GM18951 (cell line): Measurements from ENCODE around the gene GLCCI1.
"Not testable (repeated sequence)": the region's sequence is repeated elsewhere in the genome, so short reads cannot be mapped to it uniquely, and the experiment has no call there.

Experiments used
- POLR2A ChIP-seq: IDR thresholded peaks from 4 replicates; pipeline ENCODE4 v1.6.1; 2011; ENCODE audit warnings: mild to moderate bottlenecking; ENCODE audit not compliant: insufficient read length, insufficient read depth; ENCODE audit errors: extremely low read depth
- in situ Hi-C: fragments of 300-500 bp; cut with MboI; formaldehyde crosslinking; loops from one replicate; pipeline ENCODE4 v1.12.0; 2022; ENCODE audit warnings: low sequenced_read_pairs, mixed read lengths, inconsistent platforms; ENCODE audit not compliant: unreplicated experiment

GLCCI1 gene

GRCh38 chr7:7989133-7989532 lies 20.5 kb downstream of the GLCCI1 start:
- in situ Hi-C loops = no loop called here
- no peak for TF ChIP-seq POLR2A

DNA sequence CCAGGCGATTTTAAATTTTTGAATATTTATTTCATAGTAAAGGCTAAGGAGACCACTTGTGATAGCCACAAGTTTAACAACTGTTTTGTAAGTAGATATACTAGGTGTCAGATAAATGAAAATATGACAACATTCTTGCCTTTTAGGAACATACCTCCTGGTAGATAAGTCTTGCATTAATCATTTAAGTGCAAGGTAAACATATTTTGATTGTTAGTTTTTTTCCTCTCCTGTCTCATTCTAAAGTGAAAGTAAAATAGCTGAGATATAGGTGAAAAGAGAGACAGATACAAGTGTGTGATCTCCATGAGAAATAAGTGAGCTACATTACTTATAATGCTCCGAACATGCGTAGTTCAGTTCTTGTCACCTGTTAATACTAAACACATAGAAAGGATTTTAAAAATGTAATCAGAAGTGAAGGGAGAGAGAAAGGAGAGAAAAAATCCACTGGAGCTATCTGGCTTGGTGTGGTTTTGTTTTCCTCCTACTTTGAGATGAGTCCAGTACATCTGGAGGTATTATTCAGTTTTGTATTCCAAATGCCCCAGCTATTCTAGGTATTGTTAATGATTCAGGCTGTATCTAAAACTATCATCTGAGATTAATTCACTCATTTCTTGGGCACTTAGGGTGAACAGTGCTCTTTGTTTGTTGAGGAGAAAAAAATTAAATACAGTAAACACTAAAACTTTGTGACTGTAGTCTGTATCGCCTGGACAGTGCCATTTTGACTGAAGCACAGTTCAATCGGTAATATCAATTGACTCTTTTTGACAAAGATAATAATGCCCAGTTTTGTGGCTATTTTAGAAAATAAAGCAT lies 21.2 kb downstream of the GLCCI1 start:
- no peak for TF ChIP-seq POLR2A
- in situ Hi-C loops = no loop called here

- in situ Hi-C loops = no loop called here
These were observed 21.8 kb downstream of the GLCCI1 start for GRCh38 chr7:7990441-7990761.

GRCh38 chr7:7992506-7992905 lies 23.9 kb downstream of the GLCCI1 start:
- no peak for TF ChIP-seq POLR2A
- in situ Hi-C loops = no loop called here

More at GRCh38 chr7:7990441-7990761, 21.8 kb downstream of the GLCCI1 start:
- TF ChIP-seq POLR2A = no peak

GRCh38 chr7:7995348-7995747 lies 26.8 kb downstream of the GLCCI1 start:
- in situ Hi-C loops = not testable (repeated sequence)

DNA sequence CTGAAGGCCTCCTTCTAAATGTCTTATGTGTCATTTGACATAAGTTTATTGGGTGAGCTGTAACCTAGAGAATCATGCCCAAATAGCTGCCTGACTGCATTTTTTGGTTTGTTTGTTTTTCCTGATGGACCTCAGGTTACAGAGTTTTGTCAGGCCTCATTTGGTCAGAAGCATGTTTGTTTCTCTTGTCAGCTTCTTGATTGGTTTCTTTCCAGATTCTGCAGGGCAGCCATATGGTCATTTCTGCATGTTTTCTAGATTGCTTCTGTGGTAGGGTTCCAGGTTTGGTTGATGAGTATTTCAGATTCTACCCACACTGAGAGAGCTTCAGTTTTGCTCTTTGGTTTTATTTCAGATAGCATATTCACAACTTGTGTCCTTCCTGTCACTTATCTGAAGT lies 28.0 kb downstream of the GLCCI1 start:
- in situ Hi-C loops = no loop called here
- TF ChIP-seq POLR2A = no peak

- no peak for TF ChIP-seq POLR2A
- in situ Hi-C loops = no loop called here
These were observed 31.8 kb downstream of the GLCCI1 start for GRCh38 chr7:8000315-8000941.

GRCh38 chr7:8003077-8003476 lies 34.5 kb downstream of the GLCCI1 start:
- no peak for TF ChIP-seq POLR2A
- in situ Hi-C loops = no loop called here

- no peak for TF ChIP-seq POLR2A
- in situ Hi-C loops = no loop called here
These were observed 36.7 kb downstream of the GLCCI1 start for GRCh38 chr7:8005279-8005678.

GRCh38 chr7:8014399-8014798 lies 45.8 kb downstream of the GLCCI1 start:
- in situ Hi-C loops = no loop called here
- TF ChIP-seq POLR2A = no peak

- no peak for TF ChIP-seq POLR2A
- in situ Hi-C loops = no loop called here
These were observed 46.6 kb downstream of the GLCCI1 start for GRCh38 chr7:8015100-8015745.

DNA sequence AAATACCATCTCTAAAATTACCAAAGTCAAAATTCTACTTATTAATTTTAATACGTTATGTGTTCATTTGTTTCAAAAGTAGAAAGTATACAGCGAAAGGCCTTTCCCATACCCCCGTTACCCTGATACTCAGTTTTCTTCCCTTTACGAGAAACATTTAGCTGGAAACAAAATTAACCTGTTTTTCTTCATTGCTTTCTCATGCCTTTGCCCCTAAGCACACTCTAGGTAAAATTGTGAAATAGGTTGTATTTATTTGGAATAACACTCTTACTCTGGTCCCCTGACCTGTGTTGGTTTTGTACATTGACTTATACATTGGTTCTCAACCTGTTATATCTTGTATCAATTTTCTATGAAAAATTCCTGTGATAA lies 47.1 kb downstream of the GLCCI1 start:
- in situ Hi-C loops = no loop called here

GRCh38 chr7:8017423-8017822 lies 48.8 kb downstream of the GLCCI1 start:
- no peak for TF ChIP-seq POLR2A
- in situ Hi-C loops = no loop called here

More for the DNA sequence above, 47.1 kb downstream of the GLCCI1 start:
- no peak for TF ChIP-seq POLR2A

DNA sequence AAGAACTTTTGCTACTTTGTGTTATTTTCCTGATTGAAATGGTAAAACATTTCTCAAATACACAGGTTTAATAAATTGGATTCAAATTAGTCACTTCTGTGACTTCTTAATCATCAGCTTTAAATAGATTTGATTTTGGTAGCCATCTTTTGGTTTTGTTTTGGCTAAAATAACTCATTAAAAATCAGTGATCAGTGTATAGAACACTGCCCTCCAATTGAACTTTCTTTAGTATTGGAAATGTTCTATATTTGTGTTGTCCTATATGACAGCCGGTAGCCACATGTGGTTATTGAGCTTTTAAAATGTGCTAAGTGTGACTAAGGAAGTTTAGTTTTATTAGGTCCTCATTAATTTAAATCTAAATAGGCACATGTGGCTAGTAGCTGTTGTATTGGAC lies 50.4 kb downstream of the GLCCI1 start:
- TF ChIP-seq POLR2A = no peak
- in situ Hi-C loops = no loop called here
